Effector memory CD8-positive, alpha-beta T cell (primary cell): ENCODE measurements around the gene FBXL17.

Experiments
- ATAC-seq: fragments of 150-1000 bp; cut with Tn5 transposase; replicated peaks from 2 replicates; pipeline ENCODE4 v1.10.0; 2021; ENCODE audit warnings: mild to moderate bottlenecking, moderate library complexity
- DNase-seq, 3 experiments: peaks; one replicate each; pipeline ENCODE4 v3.0.0; 2021
- H3K27ac Mint-ChIP-seq, 2 donors: one replicate each; pipeline ENCODE4 v1.8.0; 2022; ENCODE audit warnings: mild to moderate bottlenecking in 2 of 2, mixed read lengths in 2 of 2, moderate library complexity in 2 of 2
- H3K27me3 Mint-ChIP-seq, 2 donors: one replicate each; pipeline ENCODE4 v1.8.0; 2022; ENCODE audit warnings: mixed read lengths in 2 of 2
- H3K36me3 Mint-ChIP-seq: one replicate; pipeline ENCODE4 v1.8.0; 2022; ENCODE audit warnings: mild to moderate bottlenecking, moderate library complexity, mixed read lengths; ENCODE audit not compliant: insufficient read depth
- H3K4me1 Mint-ChIP-seq, 2 donors: one replicate each; pipeline ENCODE4 v1.8.0; 2022; ENCODE audit warnings: low read depth in 2 of 2, mixed read lengths in 2 of 2
- H3K4me3 Mint-ChIP-seq, 2 donors: one replicate each; pipeline ENCODE4 v1.8.0; 2022; ENCODE audit warnings: mild to moderate bottlenecking in 2 of 2, mixed read lengths in 2 of 2, moderate library complexity in 2 of 2
- H3K9me3 Mint-ChIP-seq, 2 donors: one replicate each; pipeline ENCODE4 v1.8.0; 2022; ENCODE audit warnings: mixed read lengths in 2 of 2

FBXL17 gene

GRCh38 chr5:107876261-107876660 is 505.6 kb downstream of the FBXL17 start:
- Mint-ChIP-seq H3K4me3 (no peak overlapping the region), H3K27me3 (no peaks in the 10 kb centered on the region), H3K27ac (no peak overlapping the region), H3K9me3 (no peaks in the 10 kb centered on the region), H3K4me1 (peaks cover 0 to 4% of the 10 kb centered on the region in 2 donors), H3K36me3 (peaks cover 5% of the 10 kb centered on the region)
- ATAC-seq = no peak
- no peak for DNase-seq

- Mint-ChIP-seq H3K9me3 (no peaks in the 10 kb centered on the region), H3K4me1 (peaks cover 0 to 4% of the 10 kb centered on the region in 2 donors), H3K27ac (no peak overlapping the region), H3K27me3 (no peaks in the 10 kb centered on the region), H3K36me3 (peaks cover 5% of the 10 kb centered on the region), H3K4me3 (no peak overlapping the region)
- ATAC-seq = no peak
- no peak for DNase-seq
Observed at GRCh38 chr5:107875833-107876232, 506.1 kb downstream of the FBXL17 start.

- Mint-ChIP-seq H3K9me3 (no peaks in the 10 kb centered on the region), H3K27me3 (no peaks in the 10 kb centered on the region), H3K4me3 (no peak overlapping the region), H3K36me3 (peaks cover 5% of the 10 kb centered on the region), H3K27ac (peak overlapping the region in 1 of 2 donors; percentile 29), H3K4me1 (peaks cover 0 to 4% of the 10 kb centered on the region in 2 donors)
- ATAC-seq (no peak), DNase-seq (no peak)
Observed at GRCh38 chr5:107874795-107875194, 507.1 kb downstream of the FBXL17 start.

- H3K4me1 Mint-ChIP-seq = peaks cover 0 to 4% of the 10 kb centered on the region in 2 donors
- no peak overlapping the region for H3K4me3 Mint-ChIP-seq
- no peaks in the 10 kb centered on the region for H3K9me3 Mint-ChIP-seq
- no peaks in the 10 kb centered on the region for H3K27me3 Mint-ChIP-seq
- ATAC-seq (no peak), DNase-seq (no peak)
- H3K36me3 Mint-ChIP-seq = peaks cover 5% of the 10 kb centered on the region
- peak overlapping the region in 1 of 2 donors; percentile 1 for H3K27ac Mint-ChIP-seq
Observed at GRCh38 chr5:107873877-107874276, 508.0 kb downstream of the FBXL17 start.

GRCh38 chr5:107871023-107871422 is 510.9 kb downstream of the FBXL17 start:
- Mint-ChIP-seq H3K4me1 (peaks cover 0 to 4% of the 10 kb centered on the region in 2 donors), H3K4me3 (no peak overlapping the region), H3K27me3 (no peaks in the 10 kb centered on the region), H3K27ac (no peak overlapping the region), H3K36me3 (no peaks in the 10 kb centered on the region), H3K9me3 (no peaks in the 10 kb centered on the region)
- DNase-seq = no peak
- ATAC-seq = no peak

- Mint-ChIP-seq H3K4me1 (peaks cover 0 to 4% of the 10 kb centered on the region in 2 donors), H3K27ac (no peak overlapping the region), H3K36me3 (no peaks in the 10 kb centered on the region), H3K9me3 (no peaks in the 10 kb centered on the region), H3K4me3 (no peak overlapping the region), H3K27me3 (no peaks in the 10 kb centered on the region)
- ATAC-seq (no peak), DNase-seq (no peak)
Observed at GRCh38 chr5:107869438-107870115, 512.3 kb downstream of the FBXL17 start.

- Mint-ChIP-seq H3K4me1 (peaks cover 0 to 4% of the 10 kb centered on the region in 2 donors), H3K4me3 (no peak overlapping the region), H3K27ac (no peak overlapping the region), H3K9me3 (no peaks in the 10 kb centered on the region), H3K36me3 (no peaks in the 10 kb centered on the region), H3K27me3 (no peaks in the 10 kb centered on the region)
- ATAC-seq (no peak), DNase-seq (no peak)
Observed at GRCh38 chr5:107868650-107869409, 513.1 kb downstream of the FBXL17 start.

GRCh38 chr5:107867266-107867665 is 514.6 kb downstream of the FBXL17 start:
- H3K9me3 Mint-ChIP-seq = no peaks in the 10 kb centered on the region
- H3K27me3 Mint-ChIP-seq = no peaks in the 10 kb centered on the region
- no peak for DNase-seq
- peaks cover 0 to 4% of the 10 kb centered on the region in 2 donors for H3K4me1 Mint-ChIP-seq
- no peak for ATAC-seq
- H3K27ac Mint-ChIP-seq = no peak overlapping the region
- H3K4me3 Mint-ChIP-seq = no peak overlapping the region
- no peaks in the 10 kb centered on the region for H3K36me3 Mint-ChIP-seq

GRCh38 chr5:107864793-107865192 is 517.1 kb downstream of the FBXL17 start:
- no peak for DNase-seq
- no peak overlapping the region for H3K27ac Mint-ChIP-seq

GRCh38 chr5:107863125-107863524 is 518.8 kb downstream of the FBXL17 start:
- Mint-ChIP-seq H3K27me3 (no peaks in the 10 kb centered on the region), H3K27ac (no peak overlapping the region), H3K9me3 (no peaks in the 10 kb centered on the region), H3K4me1 (no peaks in the 10 kb centered on the region), H3K36me3 (peaks cover 8% of the 10 kb centered on the region), H3K4me3 (no peak overlapping the region)
- no peak for DNase-seq
- ATAC-seq = no peak

More at GRCh38 chr5:107864793-107865192, 517.1 kb downstream of the FBXL17 start:
- Mint-ChIP-seq H3K4me1 (no peaks in the 10 kb centered on the region), H3K4me3 (no peak overlapping the region), H3K27me3 (no peaks in the 10 kb centered on the region), H3K9me3 (no peaks in the 10 kb centered on the region), H3K36me3 (peaks cover 8% of the 10 kb centered on the region)
- ATAC-seq = no peak

- no peak overlapping the region for H3K27ac Mint-ChIP-seq
- H3K4me1 Mint-ChIP-seq = no peaks in the 10 kb centered on the region
- H3K4me3 Mint-ChIP-seq = no peak overlapping the region
- H3K27me3 Mint-ChIP-seq = no peaks in the 10 kb centered on the region
- peaks cover 8% of the 10 kb centered on the region for H3K36me3 Mint-ChIP-seq
- ATAC-seq (no peak), DNase-seq (no peak)
- no peaks in the 10 kb centered on the region for H3K9me3 Mint-ChIP-seq
Observed at GRCh38 chr5:107861565-107861964, 520.3 kb downstream of the FBXL17 start.

GRCh38 chr5:107860044-107860443 is 521.9 kb downstream of the FBXL17 start:
- no peaks in the 10 kb centered on the region for H3K4me1 Mint-ChIP-seq
- H3K27me3 Mint-ChIP-seq = no peaks in the 10 kb centered on the region
- DNase-seq (no peak), ATAC-seq (no peak)
- H3K4me3 Mint-ChIP-seq = no peak overlapping the region
- no peaks in the 10 kb centered on the region for H3K9me3 Mint-ChIP-seq
- H3K27ac Mint-ChIP-seq = no peak overlapping the region
- H3K36me3 Mint-ChIP-seq = peaks cover 8% of the 10 kb centered on the region

GRCh38 chr5:107858788-107859187 is 523.1 kb downstream of the FBXL17 start:
- no peak overlapping the region for H3K27ac Mint-ChIP-seq
- DNase-seq = no peak
- no peaks in the 10 kb centered on the region for H3K9me3 Mint-ChIP-seq
- no peaks in the 10 kb centered on the region for H3K4me1 Mint-ChIP-seq
- H3K4me3 Mint-ChIP-seq = no peak overlapping the region
- H3K27me3 Mint-ChIP-seq = no peaks in the 10 kb centered on the region
- no peak for ATAC-seq
- H3K36me3 Mint-ChIP-seq = peaks cover 8% of the 10 kb centered on the region

GRCh38 chr5:107858324-107858723 is 523.6 kb downstream of the FBXL17 start:
- DNase-seq (no peak), ATAC-seq (no peak)
- Mint-ChIP-seq H3K27me3 (no peaks in the 10 kb centered on the region), H3K4me1 (no peaks in the 10 kb centered on the region), H3K9me3 (no peaks in the 10 kb centered on the region), H3K4me3 (no peak overlapping the region), H3K36me3 (peaks cover 8% of the 10 kb centered on the region), H3K27ac (no peak overlapping the region)
